A549 (cell line): Measurements from ENCODE around the gene FKBP15.

ENCODE experiments used
- CHD4 ChIP-seq: fragments of 200-600 bp; sonication (generic); IDR thresholded peaks from 2 replicates; pipeline ENCODE4 v1.6.1; 2016; ENCODE audit warnings: antibody characterized with exemption, mild to moderate bottlenecking, borderline replicate concordance
- JUN ChIP-seq, 2 experiments: fragments of >200 bp; sonication (Bioruptor Twin); formaldehyde crosslinking; IDR thresholded peaks; 2 replicates in 1 of 2; 3 replicates in 1 of 2; pipeline ENCODE4 v1.6.1; 2016 to 2017
- JUNB ChIP-seq: fragments of >200 bp; sonication (Bioruptor Twin); formaldehyde crosslinking; IDR thresholded peaks from 2 replicates; pipeline ENCODE4 v1.6.1; 2016
- MAZ ChIP-seq: fragments of 150-350 bp; IDR thresholded peaks from 2 replicates; pipeline ENCODE4 v1.6.1; 2014; ENCODE audit warnings: antibody characterized with exemption, low read depth, low read length, borderline replicate concordance
- POLR2A ChIP-seq: IDR thresholded peaks from 2 replicates; pipeline ENCODE4 v1.6.1; 2012; ENCODE audit warnings: mild to moderate bottlenecking, low read length
- RCOR1 ChIP-seq: fragments of 150-350 bp; IDR thresholded peaks from 2 replicates; pipeline ENCODE4 v1.6.1; 2014; ENCODE audit warnings: antibody characterized with exemption, low read length, low read depth
- SMC3 ChIP-seq: fragments of >200 bp; sonication (Bioruptor Twin); formaldehyde crosslinking; IDR thresholded peaks from 3 replicates; pipeline ENCODE4 v1.6.1; 2018; ENCODE audit warnings: inconsistent platforms
- TF ChIP-seq, protein P1 (sequence below): IDR thresholded peaks from 2 replicates; pipeline ENCODE4 v1.6.1; 2012
- TF ChIP-seq, protein P2 (sequence below): fragments of >200 bp; sonication (Bioruptor Twin); formaldehyde crosslinking; IDR thresholded peaks from 3 replicates; pipeline ENCODE4 v1.5.1; 2016
- TF ChIP-seq, protein P3 (sequence below): fragments of 150-350 bp; IDR thresholded peaks from 2 replicates; pipeline ENCODE4 v1.6.1; 2014; ENCODE audit warnings: low read depth, mild to moderate bottlenecking, low read length

DNA sequence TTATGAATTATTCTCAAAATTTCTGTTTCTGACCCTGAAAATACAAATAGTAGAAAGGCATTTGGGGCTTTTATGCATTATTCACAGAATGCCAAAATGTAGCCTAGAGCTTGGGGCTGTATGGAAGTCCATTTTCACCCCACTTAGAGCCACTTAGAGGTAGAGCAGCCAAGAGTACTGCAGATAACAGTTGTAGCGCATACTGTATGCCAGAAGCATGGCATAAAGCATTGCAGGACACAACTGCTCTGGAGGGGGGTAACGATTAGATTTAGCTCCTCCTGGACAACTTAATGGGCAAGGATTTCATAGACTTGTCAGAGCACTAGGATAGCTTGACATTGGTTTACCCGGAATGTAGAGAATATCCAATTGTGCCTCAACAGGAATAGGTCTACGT is 15.9 kb upstream of the FKBP15 start:
- TF ChIP-seq, protein P1, sequence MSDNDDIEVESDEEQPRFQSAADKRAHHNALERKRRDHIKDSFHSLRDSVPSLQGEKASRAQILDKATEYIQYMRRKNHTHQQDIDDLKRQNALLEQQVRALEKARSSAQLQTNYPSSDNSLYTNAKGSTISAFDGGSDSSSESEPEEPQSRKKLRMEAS = no peak
- TF ChIP-seq POLR2A (no peak), CHD4 (no peak), SMC3 (no peak), MAZ (no peak), JUNB (no peak), RCOR1 (no peak), JUN (IDR thresholded peaks at IDR 0.05) (no peak)
- TF ChIP-seq, protein P2, sequence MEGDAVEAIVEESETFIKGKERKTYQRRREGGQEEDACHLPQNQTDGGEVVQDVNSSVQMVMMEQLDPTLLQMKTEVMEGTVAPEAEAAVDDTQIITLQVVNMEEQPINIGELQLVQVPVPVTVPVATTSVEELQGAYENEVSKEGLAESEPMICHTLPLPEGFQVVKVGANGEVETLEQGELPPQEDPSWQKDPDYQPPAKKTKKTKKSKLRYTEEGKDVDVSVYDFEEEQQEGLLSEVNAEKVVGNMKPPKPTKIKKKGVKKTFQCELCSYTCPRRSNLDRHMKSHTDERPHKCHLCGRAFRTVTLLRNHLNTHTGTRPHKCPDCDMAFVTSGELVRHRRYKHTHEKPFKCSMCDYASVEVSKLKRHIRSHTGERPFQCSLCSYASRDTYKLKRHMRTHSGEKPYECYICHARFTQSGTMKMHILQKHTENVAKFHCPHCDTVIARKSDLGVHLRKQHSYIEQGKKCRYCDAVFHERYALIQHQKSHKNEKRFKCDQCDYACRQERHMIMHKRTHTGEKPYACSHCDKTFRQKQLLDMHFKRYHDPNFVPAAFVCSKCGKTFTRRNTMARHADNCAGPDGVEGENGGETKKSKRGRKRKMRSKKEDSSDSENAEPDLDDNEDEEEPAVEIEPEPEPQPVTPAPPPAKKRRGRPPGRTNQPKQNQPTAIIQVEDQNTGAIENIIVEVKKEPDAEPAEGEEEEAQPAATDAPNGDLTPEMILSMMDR = no peak
- TF ChIP-seq, protein P3, sequence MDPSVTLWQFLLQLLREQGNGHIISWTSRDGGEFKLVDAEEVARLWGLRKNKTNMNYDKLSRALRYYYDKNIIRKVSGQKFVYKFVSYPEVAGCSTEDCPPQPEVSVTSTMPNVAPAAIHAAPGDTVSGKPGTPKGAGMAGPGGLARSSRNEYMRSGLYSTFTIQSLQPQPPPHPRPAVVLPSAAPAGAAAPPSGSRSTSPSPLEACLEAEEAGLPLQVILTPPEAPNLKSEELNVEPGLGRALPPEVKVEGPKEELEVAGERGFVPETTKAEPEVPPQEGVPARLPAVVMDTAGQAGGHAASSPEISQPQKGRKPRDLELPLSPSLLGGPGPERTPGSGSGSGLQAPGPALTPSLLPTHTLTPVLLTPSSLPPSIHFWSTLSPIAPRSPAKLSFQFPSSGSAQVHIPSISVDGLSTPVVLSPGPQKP = no peak
